OCI-LY1 (cell line): Measurements from ENCODE around the gene SRMS.

Experiments
- CTCF ChIP-seq: fragments of 200-600 bp; sonication (generic), shearing (Covaris generic); IDR thresholded peaks from 2 replicates; pipeline ENCODE4 v1.5.1; 2017; ENCODE audit warnings: mild to moderate bottlenecking, antibody characterized with exemption, low read length, moderate library complexity, mixed read lengths
- EZH2 ChIP-seq: fragments of 200-600 bp; sonication (generic), shearing (Covaris generic); IDR thresholded peaks from 2 replicates; pipeline ENCODE4 v1.8.0; 2017; ENCODE audit warnings: borderline replicate concordance, mixed run types, mild to moderate bottlenecking, antibody characterized with exemption, low read length, moderate library complexity, mixed read lengths

GRCh38 chr20:63536241-63536977, 11.1 kb downstream of the SRMS start:
- TF ChIP-seq CTCF: no peak
- TF ChIP-seq EZH2: no peak
